Measurements from ENCODE around the gene FHOD1. TPM values are rescaled to one million over a fixed set of nuclear protein-coding genes. Genes with fewer than 3 reads are reported as not detected.

FHOD1 gene
- total and polyA plus RNA-seq, 2 of the 13 experiments (the other 11 are each of a cell fraction or from before 2014, with no cell fraction given) = 20.0 to 20.8 TPM

DNA sequence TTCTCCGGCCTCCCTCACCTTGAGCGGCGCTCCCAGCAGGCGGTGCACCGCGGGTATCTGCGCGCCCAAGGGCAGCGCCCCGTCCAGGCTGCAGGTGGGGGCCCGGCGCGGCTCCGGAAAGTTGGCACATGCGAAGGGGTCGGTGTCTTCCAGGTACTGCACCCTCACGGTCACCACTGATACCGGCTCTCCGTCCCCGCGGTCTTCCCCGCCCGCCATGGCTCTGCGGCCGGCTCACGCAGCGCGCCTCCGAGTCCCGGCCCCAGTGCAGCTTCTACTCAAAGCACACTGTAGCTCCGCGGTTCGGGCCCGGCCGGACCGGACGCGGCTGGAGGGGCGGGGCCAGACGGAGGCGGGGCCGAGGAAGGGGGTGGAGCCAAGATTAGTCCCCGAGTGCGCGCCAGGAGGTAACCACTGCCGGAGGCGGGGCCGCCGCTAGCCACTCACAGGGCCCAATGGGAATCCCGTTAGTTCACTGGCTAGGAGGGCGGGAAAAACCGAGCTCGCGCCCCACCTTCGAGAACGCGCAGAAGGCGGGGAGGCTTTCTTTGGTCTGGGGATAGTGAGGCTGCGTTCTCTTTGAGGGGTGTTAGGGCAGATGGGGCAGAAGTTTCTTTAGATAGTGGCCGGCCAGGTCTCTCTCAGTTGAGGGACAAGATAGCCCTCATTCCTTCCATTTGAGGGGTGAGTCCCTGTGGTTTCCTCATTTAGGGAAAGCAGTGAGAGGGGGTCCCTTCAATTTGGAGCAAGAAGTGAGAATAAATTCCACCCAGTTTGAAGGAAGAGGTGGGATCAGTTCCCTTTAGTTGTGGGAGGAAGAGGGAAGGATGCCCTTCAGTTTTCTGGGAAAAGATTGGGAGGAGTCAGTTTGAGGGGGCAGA is at the start of gene FHOD1 (continued):
- TF ChIP-seq, protein P1, sequence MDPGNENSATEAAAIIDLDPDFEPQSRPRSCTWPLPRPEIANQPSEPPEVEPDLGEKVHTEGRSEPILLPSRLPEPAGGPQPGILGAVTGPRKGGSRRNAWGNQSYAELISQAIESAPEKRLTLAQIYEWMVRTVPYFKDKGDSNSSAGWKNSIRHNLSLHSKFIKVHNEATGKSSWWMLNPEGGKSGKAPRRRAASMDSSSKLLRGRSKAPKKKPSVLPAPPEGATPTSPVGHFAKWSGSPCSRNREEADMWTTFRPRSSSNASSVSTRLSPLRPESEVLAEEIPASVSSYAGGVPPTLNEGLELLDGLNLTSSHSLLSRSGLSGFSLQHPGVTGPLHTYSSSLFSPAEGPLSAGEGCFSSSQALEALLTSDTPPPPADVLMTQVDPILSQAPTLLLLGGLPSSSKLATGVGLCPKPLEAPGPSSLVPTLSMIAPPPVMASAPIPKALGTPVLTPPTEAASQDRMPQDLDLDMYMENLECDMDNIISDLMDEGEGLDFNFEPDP (CRISPR knock-in tag; conservative IDR thresholded peaks at IDR 0.05) = no peak
- TF ChIP-seq BCL6 (CRISPR knock-in tag; IDR thresholded peaks at IDR 0.05) (no peak; the same call in 1 of the 2 replicates), SMAD9 (CRISPR knock-in tag; IDR thresholded peaks at IDR 0.05) (no peak), ZNF30 (CRISPR knock-in tag; IDR thresholded peaks at IDR 0.05) (no peak; the same call in 1 of the 2 replicates), ZNF775 (CRISPR knock-in tag; IDR thresholded peaks at IDR 0.05; ENCODE audit: borderline replicate concordance) (peak; percentile 13; the same call in 1 of the 2 replicates), ZFX (CRISPR knock-in tag; IDR thresholded peaks at IDR 0.05; ENCODE audit: low read depth) (peak; percentile 90), SNRNP70 (IDR thresholded peaks at IDR 0.05; ENCODE audit: low read depth, low read length) (no peak), SMAD3 (CRISPR knock-in tag; IDR thresholded peaks at IDR 0.05) (no peak), MIXL1 (CRISPR knock-in tag; IDR thresholded peaks at IDR 0.05) (0 out of 2 replicates have a peak, but pooled peaks have one; percentile 64), ZNF354B (CRISPR knock-in tag; IDR thresholded peaks at IDR 0.05) (0 out of 2 replicates have a peak, but pooled peaks have one; percentile 35), CBX2 (IDR thresholded peaks at IDR 0.05; ENCODE audit: low read depth, low read length) (no peak), CBX2 (CRISPR knock-in tag; IDR thresholded peaks at IDR 0.05; ENCODE audit: low read depth) (no peak), NCOA2 (CRISPR knock-in tag; IDR thresholded peaks at IDR 0.05) (no peak)
- TF ChIP-seq, protein P2, sequence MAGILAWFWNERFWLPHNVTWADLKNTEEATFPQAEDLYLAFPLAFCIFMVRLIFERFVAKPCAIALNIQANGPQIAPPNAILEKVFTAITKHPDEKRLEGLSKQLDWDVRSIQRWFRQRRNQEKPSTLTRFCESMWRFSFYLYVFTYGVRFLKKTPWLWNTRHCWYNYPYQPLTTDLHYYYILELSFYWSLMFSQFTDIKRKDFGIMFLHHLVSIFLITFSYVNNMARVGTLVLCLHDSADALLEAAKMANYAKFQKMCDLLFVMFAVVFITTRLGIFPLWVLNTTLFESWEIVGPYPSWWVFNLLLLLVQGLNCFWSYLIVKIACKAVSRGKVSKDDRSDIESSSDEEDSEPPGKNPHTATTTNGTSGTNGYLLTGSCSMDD (CRISPR knock-in tag; IDR thresholded peaks at IDR 0.05) = no peak
- TF ChIP-seq, protein P3, sequence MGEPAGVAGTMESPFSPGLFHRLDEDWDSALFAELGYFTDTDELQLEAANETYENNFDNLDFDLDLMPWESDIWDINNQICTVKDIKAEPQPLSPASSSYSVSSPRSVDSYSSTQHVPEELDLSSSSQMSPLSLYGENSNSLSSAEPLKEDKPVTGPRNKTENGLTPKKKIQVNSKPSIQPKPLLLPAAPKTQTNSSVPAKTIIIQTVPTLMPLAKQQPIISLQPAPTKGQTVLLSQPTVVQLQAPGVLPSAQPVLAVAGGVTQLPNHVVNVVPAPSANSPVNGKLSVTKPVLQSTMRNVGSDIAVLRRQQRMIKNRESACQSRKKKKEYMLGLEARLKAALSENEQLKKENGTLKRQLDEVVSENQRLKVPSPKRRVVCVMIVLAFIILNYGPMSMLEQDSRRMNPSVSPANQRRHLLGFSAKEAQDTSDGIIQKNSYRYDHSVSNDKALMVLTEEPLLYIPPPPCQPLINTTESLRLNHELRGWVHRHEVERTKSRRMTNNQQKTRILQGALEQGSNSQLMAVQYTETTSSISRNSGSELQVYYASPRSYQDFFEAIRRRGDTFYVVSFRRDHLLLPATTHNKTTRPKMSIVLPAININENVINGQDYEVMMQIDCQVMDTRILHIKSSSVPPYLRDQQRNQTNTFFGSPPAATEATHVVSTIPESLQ (CRISPR knock-in tag; conservative IDR thresholded peaks at IDR 0.05) = 0 out of 2 replicates have a peak, but pooled peaks have one; percentile 45
- TF ChIP-seq, protein P4, sequence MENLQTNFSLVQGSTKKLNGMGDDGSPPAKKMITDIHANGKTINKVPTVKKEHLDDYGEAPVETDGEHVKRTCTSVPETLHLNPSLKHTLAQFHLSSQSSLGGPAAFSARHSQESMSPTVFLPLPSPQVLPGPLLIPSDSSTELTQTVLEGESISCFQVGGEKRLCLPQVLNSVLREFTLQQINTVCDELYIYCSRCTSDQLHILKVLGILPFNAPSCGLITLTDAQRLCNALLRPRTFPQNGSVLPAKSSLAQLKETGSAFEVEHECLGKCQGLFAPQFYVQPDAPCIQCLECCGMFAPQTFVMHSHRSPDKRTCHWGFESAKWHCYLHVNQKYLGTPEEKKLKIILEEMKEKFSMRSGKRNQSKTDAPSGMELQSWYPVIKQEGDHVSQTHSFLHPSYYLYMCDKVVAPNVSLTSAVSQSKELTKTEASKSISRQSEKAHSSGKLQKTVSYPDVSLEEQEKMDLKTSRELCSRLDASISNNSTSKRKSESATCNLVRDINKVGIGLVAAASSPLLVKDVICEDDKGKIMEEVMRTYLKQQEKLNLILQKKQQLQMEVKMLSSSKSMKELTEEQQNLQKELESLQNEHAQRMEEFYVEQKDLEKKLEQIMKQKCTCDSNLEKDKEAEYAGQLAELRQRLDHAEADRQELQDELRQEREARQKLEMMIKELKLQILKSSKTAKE (CRISPR knock-in tag; IDR thresholded peaks at IDR 0.05; ENCODE audit: borderline replicate concordance) = peak; percentile 52; the same call in 1 of the 2 replicates
- TF ChIP-seq, protein P5, sequence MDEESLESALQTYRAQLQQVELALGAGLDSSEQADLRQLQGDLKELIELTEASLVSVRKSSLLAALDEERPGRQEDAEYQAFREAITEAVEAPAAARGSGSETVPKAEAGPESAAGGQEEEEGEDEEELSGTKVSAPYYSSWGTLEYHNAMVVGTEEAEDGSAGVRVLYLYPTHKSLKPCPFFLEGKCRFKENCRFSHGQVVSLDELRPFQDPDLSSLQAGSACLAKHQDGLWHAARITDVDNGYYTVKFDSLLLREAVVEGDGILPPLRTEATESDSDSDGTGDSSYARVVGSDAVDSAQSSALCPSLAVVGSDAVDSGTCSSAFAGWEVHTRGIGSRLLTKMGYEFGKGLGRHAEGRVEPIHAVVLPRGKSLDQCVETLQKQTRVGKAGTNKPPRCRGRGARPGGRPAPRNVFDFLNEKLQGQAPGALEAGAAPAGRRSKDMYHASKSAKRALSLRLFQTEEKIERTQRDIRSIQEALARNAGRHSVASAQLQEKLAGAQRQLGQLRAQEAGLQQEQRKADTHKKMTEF (CRISPR knock-in tag; IDR thresholded peaks at IDR 0.05) = peak; percentile 76
- TF ChIP-seq, protein P6, sequence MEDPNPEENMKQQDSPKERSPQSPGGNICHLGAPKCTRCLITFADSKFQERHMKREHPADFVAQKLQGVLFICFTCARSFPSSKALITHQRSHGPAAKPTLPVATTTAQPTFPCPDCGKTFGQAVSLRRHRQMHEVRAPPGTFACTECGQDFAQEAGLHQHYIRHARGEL (CRISPR knock-in tag; IDR thresholded peaks at IDR 0.05) = no peak
